Transverse colon (tissue), 4 donors: ENCODE results near the gene MADD.

ENCODE experiments used
- CTCF ChIP-seq, 5 experiments: fragments of 200-600 bp in 3 of 5; fragments of 450-650 bp in 2 of 5; sonication (generic) in 3 of 5; IDR thresholded peaks; 1 replicate in 2 of 5; 2 replicates in 3 of 5; pipeline ENCODE4 v1.5.1; 2016 to 2017; ENCODE audit warnings: antibody characterized with exemption in 5 of 5, inconsistent platforms in 3 of 5, mild to moderate bottlenecking in 2 of 5, moderate library complexity in 1 of 5
- POLR2AphosphoS5 ChIP-seq, 3 donors: sonication (generic); formaldehyde crosslinking; IDR thresholded peaks; one replicate each; pipeline ENCODE4 v1.6.1; 2016; ENCODE audit warnings: antibody characterized with exemption in 3 of 3

- TF ChIP-seq CTCF (IDR thresholded peaks at IDR 0.05), result no peak
- TF ChIP-seq POLR2AphosphoS5 (IDR thresholded peaks at IDR 0.05), result no peak
Measured at GRCh38 chr11:47276923-47277322, 7.0 kb downstream of the MADD start.
